ENCODE measurements around the gene FRMPD2.

The FRMPD2 gene

DNA sequence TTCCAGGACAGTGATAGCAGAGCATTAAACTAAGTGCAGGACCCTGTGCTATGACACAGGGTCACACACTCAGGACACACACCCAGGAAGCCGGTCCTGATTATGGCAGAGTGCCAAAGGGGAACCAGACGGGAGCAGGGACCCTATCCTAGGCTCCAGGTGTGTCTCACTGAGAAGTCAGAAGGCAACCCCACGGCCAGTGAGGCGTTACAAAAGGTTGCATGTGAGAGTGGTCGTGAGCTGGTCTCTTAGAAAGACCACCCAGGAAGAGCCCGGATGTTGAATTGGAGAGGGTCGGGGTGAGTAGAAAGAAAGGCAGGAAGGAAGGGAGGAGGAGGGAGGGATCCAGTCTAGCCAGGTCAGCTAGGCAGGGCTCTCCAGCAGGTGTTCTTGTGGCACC, 31.0 kb downstream of the FRMPD2 start:
- H3K36me3 ChIP-seq (ENCODE audit: insufficient read depth, low read length): no peaks in the 10 kb centered on the region
- H3K79me2 ChIP-seq (ENCODE audit: insufficient read depth, low read length): no peaks in the 10 kb centered on the region
- H3K9ac ChIP-seq (ENCODE audit: low read length): no peak overlapping the region
- H3K4me3 ChIP-seq (ENCODE audit: low read depth, low read length, poor library complexity, severe bottlenecking): no peak overlapping the region
- no peak overlapping the region for H3K4me2 ChIP-seq (ENCODE audit: low read length)
- H3F3A ChIP-seq (ENCODE audit: insufficient read depth, low read length): no peaks in the 10 kb centered on the region
- H2AFZ ChIP-seq (ENCODE audit: low read length): no peak overlapping the region
- H3K4me1 ChIP-seq (ENCODE audit: insufficient read depth, low read length, severe bottlenecking): no peaks in the 10 kb centered on the region
- 0 out of 2 replicates have a peak, but pooled peaks cover 3% of the 10 kb centered on the region for H3K27me3 ChIP-seq (ENCODE audit: insufficient read depth, low read length)
- no peak overlapping the region for H3K27ac ChIP-seq (ENCODE audit: low read depth, low read length, poor library complexity, severe bottlenecking)
- H4K20me1 ChIP-seq (ENCODE audit: insufficient read depth, low read length): no peaks in the 10 kb centered on the region
- no peaks in the 10 kb centered on the region for H3K9me3 ChIP-seq (ENCODE audit: low read length)
- no peaks in the 10 kb centered on the region for H3K9me2 ChIP-seq (ENCODE audit: low read depth, low read length)
- no peak for TF ChIP-seq EZH2 (IDR thresholded peaks at IDR 0.05; ENCODE audit: borderline replicate concordance, low read length)
- TF ChIP-seq, protein P1, sequence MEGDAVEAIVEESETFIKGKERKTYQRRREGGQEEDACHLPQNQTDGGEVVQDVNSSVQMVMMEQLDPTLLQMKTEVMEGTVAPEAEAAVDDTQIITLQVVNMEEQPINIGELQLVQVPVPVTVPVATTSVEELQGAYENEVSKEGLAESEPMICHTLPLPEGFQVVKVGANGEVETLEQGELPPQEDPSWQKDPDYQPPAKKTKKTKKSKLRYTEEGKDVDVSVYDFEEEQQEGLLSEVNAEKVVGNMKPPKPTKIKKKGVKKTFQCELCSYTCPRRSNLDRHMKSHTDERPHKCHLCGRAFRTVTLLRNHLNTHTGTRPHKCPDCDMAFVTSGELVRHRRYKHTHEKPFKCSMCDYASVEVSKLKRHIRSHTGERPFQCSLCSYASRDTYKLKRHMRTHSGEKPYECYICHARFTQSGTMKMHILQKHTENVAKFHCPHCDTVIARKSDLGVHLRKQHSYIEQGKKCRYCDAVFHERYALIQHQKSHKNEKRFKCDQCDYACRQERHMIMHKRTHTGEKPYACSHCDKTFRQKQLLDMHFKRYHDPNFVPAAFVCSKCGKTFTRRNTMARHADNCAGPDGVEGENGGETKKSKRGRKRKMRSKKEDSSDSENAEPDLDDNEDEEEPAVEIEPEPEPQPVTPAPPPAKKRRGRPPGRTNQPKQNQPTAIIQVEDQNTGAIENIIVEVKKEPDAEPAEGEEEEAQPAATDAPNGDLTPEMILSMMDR (IDR thresholded peaks at IDR 0.05; ENCODE audit: low read length): no peak

DNA sequence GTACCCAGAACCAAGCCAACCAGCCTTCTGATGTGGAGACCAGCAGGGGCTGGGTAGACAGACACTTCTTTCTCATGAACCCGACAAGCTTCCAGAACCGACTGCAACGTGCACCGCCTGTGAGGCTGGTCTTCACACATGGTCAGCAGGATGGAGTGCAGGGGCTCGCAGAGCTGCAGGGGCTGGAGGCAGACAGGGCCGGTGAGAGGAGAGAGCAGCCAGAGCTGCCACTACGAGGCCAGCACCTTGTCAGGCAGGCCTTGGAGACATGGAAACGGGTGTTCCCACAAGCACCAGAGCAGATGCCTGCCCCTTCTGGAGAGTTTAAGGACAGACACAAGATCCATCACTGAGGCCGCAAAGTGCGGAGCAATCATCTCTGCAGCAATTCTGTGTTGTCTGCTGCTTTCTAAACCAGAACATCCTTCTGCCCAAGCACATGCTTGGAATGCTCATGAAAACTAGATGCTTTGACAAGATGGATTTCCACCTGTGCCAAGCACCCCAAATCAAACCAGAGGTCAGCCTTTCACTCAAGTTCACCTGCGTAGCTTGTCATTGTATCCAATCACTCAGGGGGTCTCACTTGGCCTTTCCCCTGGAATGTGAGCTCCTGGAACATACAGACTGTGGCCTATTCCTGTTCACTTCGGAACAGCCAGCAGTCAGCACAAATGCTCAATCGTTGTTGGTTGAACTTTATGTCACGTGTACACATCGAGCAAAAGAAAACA, 32.2 kb downstream of the FRMPD2 start:
- H3K4me3 ChIP-seq (ENCODE audit: low read depth, low read length, poor library complexity, severe bottlenecking): no peak overlapping the region
- no peaks in the 10 kb centered on the region for H3K4me1 ChIP-seq (ENCODE audit: insufficient read depth, low read length, severe bottlenecking)
- no peak overlapping the region for H3K9ac ChIP-seq (ENCODE audit: low read length)
- H2AFZ ChIP-seq (ENCODE audit: low read length): no peak overlapping the region
- no peaks in the 10 kb centered on the region for H3K36me3 ChIP-seq (ENCODE audit: insufficient read depth, low read length)
- no peak for TF ChIP-seq EZH2 (IDR thresholded peaks at IDR 0.05; ENCODE audit: borderline replicate concordance, low read length)
- TF ChIP-seq, protein P1 (IDR thresholded peaks at IDR 0.05; ENCODE audit: low read length): no peak
- H3K9me3 ChIP-seq (ENCODE audit: low read length): no peaks in the 10 kb centered on the region
- H3K27ac ChIP-seq (ENCODE audit: low read depth, low read length, poor library complexity, severe bottlenecking): no peak overlapping the region
- H3K27me3 ChIP-seq (ENCODE audit: insufficient read depth, low read length): 0 out of 2 replicates have a peak, but pooled peaks cover 3% of the 10 kb centered on the region
- no peaks in the 10 kb centered on the region for H3F3A ChIP-seq (ENCODE audit: insufficient read depth, low read length)
- H3K79me2 ChIP-seq (ENCODE audit: insufficient read depth, low read length): no peaks in the 10 kb centered on the region
- no peak overlapping the region for H3K4me2 ChIP-seq (ENCODE audit: low read length)
- H4K20me1 ChIP-seq (ENCODE audit: insufficient read depth, low read length): no peaks in the 10 kb centered on the region
- no peaks in the 10 kb centered on the region for H3K9me2 ChIP-seq (ENCODE audit: low read depth, low read length)

DNA sequence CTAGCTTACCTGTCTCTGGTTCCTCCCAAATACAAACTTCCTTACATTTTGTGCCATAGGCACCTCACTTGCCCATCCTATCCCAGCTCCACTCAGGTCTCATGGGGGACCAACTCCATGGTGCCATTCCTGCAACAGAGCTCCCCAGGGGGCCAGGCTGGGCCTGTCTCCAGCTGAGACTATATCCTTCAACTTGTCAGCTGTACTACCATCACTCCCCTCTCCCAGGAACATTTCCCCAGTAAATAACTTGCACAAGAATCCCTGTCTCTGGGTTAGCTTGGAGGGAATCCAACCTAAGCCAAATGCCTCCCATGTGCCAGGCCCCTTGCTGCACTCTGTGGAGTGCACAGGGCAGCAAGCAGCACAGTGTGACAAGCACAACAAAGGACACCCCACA, 33.2 kb downstream of the FRMPD2 start:
- no peak for TF ChIP-seq EZH2 (IDR thresholded peaks at IDR 0.05; ENCODE audit: borderline replicate concordance, low read length)
- TF ChIP-seq, protein P1 (IDR thresholded peaks at IDR 0.05; ENCODE audit: low read length): no peak
- 0 out of 2 replicates have a peak, but pooled peaks cover 3% of the 10 kb centered on the region for H3K27me3 ChIP-seq (ENCODE audit: insufficient read depth, low read length)
- no peaks in the 10 kb centered on the region for H3K79me2 ChIP-seq (ENCODE audit: insufficient read depth, low read length)

More for the DNA sequence above, 33.2 kb downstream of the FRMPD2 start:
- no peaks in the 10 kb centered on the region for H3K4me1 ChIP-seq (ENCODE audit: insufficient read depth, low read length, severe bottlenecking)
- H3K4me3 ChIP-seq (ENCODE audit: low read depth, low read length, poor library complexity, severe bottlenecking): no peak overlapping the region
- no peaks in the 10 kb centered on the region for H3K9me2 ChIP-seq (ENCODE audit: low read depth, low read length)
- H3F3A ChIP-seq (ENCODE audit: insufficient read depth, low read length): no peaks in the 10 kb centered on the region
- no peaks in the 10 kb centered on the region for H3K9me3 ChIP-seq (ENCODE audit: low read length)
- H3K9ac ChIP-seq (ENCODE audit: low read length): no peak overlapping the region
- H2AFZ ChIP-seq (ENCODE audit: low read length): no peak overlapping the region
- H3K4me2 ChIP-seq (ENCODE audit: low read length): no peak overlapping the region
- H4K20me1 ChIP-seq (ENCODE audit: insufficient read depth, low read length): no peaks in the 10 kb centered on the region
- no peak overlapping the region for H3K27ac ChIP-seq (ENCODE audit: low read depth, low read length, poor library complexity, severe bottlenecking)
- H3K36me3 ChIP-seq (ENCODE audit: insufficient read depth, low read length): no peaks in the 10 kb centered on the region
